Epidermal melanocyte (primary cell): ENCODE data around the gene CCDC136.

Experiments used
- DNase-seq: peaks from one replicate; pipeline ENCODE4 v3.0.0; 2011; ENCODE audit warnings: low spot score; ENCODE audit not compliant: insufficient read length

CCDC136 gene

DNA sequence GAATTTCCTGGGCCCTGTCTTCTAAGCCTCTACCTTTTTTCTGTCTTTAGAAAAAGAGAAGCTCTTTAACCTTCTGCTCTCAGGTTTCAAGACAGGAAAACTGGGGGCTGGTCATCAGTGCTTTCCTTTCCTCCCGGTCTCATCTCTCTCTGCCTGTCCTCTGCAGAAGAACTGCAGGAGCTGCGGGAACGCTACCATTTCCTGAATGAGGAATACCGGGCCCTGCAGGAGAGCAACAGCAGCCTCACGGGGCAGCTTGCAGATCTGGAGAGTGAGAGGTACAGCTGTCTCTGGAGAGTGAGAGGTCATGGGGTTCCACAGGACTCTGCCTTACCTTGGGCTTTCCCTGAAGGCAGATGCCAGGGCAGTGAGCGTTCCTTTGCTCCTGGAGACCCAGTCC lies 12.7 kb downstream of the CCDC136 start:
- no peak for DNase-seq

DNA sequence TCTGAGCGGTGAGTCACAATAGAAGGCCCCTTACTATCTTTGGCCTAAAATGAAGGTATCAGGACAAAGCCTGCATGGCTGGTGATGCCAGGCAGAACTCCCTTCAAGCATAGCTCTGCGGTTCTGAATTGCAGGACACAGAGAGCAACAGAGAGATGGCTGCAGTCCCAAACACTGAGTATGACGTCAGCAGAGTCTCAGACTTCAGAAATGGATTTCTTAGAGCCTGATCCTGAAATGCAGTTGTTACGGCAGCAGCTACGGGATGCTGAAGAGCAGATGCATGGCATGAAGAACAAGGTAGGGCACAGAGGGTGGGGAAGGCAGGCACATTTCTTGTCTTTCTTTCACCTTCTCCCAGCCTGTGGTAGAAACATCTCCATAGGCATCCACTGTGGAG lies 13.5 kb downstream of the CCDC136 start:
- DNase-seq, result no peak

GRCh38 chr7:128807191-128807590 lies 15.4 kb downstream of the CCDC136 start:
- no peak for DNase-seq

GRCh38 chr7:128809363-128809762 lies 17.6 kb downstream of the CCDC136 start:
- no peak for DNase-seq

DNA sequence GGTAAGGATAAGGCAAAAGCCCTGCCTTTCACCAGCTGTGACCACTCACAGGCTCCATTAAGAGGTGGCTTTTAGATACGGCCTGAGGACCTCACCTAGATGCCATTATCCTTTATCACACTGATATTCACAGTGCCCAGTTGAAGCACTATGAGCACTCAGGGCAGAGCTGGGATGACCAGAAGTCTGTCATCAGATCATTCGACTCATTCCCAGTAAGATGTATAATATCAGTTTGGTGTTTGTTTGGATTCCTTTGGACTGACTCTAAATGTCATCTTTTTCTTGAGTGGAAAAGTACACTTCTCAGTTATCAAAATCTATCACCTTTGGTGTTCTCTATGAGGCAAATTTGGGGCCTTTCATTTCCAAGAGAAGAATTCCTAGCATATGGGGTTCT lies 18.7 kb downstream of the CCDC136 start:
- no peak for DNase-seq

DNA sequence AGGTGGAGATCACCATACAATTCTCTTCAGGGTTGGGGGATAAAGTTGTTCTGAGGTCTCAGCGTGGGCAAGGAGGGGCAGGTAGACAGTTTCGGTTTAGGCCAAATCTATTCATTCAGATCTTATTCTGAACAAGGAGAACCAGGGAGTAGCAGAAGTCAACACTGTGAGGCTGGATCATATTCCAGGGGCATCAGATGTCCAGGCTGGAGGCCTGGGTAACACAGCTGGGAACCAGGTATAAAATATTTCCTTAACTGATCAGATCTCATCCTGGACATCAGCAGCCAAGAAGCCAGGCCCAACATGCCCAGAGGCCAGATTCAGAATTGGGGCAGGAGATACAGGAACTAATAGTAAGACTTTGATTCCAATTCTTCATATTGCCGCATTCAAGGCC lies 19.2 kb downstream of the CCDC136 start:
- DNase-seq, result no peak

DNA sequence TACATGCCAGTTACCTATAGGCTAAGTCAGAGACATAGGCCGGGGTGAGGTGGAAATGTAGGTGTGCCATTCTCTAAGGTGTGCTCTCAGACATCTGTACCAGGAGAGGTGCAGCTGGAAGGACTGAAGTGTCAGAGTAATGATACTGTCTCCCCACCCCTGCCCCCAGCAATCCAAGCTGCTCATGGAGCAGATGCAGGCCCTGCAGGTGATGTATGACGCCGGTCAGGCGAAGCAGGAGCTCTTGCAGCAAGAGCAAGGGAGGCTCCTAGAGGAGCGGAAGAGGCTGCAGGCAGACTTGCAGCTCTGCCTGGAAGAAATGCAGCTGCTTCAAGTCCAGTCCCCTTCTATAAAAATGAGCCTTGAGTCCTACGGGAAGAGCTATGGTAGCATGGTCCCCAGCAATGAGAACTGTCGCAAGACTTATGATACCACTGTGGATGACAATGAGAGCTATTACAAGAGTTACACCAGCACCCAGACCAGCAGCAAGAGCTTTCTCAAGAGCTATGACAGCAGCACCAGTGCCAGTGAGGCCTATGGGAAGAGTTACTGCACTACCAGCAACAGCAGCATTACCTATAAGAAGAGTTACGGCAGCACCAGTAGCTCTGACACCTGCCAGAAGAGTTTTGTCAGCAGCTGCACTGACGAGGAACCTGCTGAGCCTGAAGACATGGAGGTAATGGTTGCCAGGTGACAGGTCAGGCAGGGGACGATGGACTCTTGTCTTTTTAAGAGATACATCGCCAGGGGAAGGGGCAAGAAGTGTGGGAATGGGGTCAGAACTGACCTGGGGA lies 20.1 kb downstream of the CCDC136 start:
- no peak for DNase-seq

DNA sequence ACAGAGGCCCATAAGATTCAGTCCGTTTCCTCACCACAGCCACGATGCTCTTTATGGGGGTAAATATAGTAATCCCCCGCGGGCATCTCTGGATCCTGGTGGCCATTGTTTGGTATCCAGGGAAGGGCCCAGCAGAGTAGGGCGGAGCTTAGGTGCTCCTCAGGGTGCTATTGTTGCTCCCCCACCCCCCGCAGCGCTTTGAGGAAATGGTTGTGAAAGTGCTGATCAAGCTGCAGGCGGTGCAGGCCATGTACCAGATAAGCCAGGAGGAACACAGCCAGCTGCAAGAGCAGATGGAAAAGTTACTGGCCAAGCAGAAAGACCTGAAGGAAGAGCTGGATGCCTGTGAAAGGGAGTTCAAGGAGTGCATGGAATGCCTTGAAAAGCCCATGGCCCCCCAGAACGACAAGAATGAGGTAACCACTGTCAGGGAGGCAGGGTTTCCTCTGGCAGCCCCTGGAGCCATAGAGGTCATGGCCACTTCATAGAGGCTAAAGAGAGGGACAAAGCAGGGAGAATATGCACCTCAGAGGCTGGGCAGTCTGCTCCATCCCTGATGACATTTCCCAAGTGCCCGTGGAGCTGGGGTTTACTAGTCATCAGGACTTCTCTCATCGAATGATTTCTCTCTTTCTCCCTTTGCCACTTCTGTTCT lies 20.9 kb downstream of the CCDC136 start:
- DNase-seq, result no peak

DNA sequence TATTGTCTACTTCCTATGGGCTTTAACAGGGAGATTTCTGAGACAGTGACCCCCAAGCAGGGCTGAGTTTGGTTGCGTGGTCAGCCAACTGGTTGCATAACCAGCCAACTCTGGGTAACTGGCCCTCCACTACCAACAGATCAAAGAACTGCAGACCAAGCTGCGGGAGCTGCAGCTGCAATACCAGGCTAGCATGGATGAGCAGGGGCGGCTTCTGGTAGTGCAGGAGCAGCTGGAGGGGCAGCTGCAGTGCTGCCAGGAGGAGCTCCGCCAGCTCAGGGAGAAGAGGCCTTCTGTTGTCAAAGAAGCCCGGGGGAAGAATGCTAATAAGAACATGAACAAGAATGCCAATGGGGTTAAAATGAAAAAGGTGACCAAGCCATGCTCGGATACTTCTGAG lies 22.7 kb downstream of the CCDC136 start:
- DNase-seq, result no peak

GRCh38 chr7:128815289-128815942 lies 23.6 kb downstream of the CCDC136 start:
- no peak for DNase-seq

DNA sequence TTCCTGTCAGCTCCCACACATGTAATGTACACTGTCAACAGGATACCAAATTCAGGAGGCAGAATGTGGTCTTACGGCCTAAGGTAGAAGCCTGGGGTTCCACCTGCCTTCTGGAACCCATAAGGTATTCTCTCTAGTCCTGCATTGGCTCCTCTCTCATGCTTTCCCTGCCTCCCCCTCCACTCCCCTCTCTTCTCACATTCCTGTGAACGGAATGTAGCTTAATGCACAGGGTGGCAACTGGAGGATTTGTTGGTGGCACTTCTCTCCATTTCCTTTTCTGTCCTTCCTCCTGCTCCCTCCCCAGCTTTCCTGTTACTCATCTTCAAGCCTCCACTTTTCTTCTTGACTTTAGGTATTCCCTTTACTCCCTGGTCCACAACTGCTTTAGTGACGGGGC lies 26.9 kb downstream of the CCDC136 start:
- no peak for DNase-seq

GRCh38 chr7:128821724-128822123 lies 30.0 kb downstream of the CCDC136 start:
- DNase-seq, result no peak

GRCh38 chr7:128826512-128826911 lies 34.7 kb downstream of the CCDC136 start:
- DNase-seq, result no peak

DNA sequence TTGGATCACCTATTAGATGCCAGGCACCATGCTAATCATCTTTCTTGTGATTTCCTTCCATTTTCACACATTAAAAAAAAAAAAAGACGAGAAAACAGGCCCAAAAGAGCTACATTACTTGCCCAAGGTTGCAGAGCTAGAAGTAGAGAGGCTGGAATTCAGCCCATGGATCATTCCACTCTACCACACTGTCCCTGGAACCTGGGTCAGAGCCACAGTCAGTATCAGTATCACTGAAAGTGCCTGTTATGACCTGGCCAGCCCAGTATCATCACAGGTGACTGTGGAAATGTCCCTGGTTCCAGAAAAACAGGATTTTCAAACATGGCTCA lies 35.1 kb downstream of the CCDC136 start:
- DNase-seq, result no peak

DNA sequence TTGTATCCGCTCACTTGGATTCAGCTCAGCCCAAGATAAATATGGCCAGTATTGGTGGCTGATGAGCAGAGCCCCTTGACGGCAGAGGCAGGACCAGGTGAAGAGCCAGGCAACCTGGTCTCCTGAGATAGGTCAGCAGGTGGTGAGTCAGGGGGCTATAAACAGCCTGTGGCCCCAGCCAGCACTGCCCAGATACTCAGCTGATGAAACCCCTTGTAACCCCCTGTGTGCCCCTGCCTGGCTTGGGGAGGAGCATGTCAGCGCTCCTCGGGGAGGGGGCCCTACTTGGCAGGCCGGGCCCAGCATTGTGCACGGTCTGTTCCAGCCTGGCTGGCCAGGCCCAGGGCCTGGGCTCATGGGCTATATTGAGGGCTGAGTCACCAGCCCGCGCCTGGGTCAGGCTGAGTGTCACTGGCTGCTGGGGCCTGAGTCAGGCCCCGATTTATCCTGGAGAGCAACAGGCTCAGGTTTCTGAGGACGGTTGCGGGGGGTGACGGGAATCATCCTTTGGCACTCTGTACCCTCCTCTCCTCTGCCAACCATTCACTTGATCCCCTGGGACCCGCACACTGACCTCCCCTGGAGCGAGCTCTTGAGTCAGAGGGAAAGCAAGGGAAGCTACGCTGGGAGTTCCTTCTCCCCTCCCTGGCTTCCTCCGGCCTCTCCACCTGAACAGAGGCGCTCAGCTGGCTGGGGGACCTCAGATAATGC lies 35.6 kb downstream of the CCDC136 start:
- DNase-seq, result no peak

- DNase-seq, result no peak
Observed at GRCh38 chr7:128827971-128828711, 36.4 kb downstream of the CCDC136 start.

GRCh38 chr7:128829391-128830166 lies 37.8 kb downstream of the CCDC136 start:
- DNase-seq, result no peak

GRCh38 chr7:128830231-128831177 lies 38.7 kb downstream of the CCDC136 start, which contains the start of gene FLNC:
Gene FLNC, plus strand, starts transcription at chr7:128830406. Its CDS starts 232 bp downstream, at chr7:128830638.
- no peak for DNase-seq
